SK-N-SH treated with all-trans-retinoic acid at 6 μM for 48 hours (cell line): ENCODE results near the gene KIFC3.

ENCODE experiments used
- ATAC-seq: fragments of 200-7000 bp; cut with Tn5 transposase; 3 replicates; pipeline ENCODE4 v1.9.1; 2020; ENCODE audit warnings: mild to moderate bottlenecking, moderate library complexity
- ARNTL ChIP-seq: fragments of 450-650 bp; formaldehyde crosslinking; IDR thresholded peaks from 2 replicates; pipeline ENCODE4 v1.5.0; 2020; ENCODE audit warnings: low read depth, mild to moderate bottlenecking, moderate library complexity, borderline replicate concordance
- BACH2 ChIP-seq: fragments of 250-450 bp; sonication (Bioruptor Pico); IDR thresholded peaks from 2 replicates; pipeline ENCODE4 v1.9.0; 2021; ENCODE audit warnings: mild to moderate bottlenecking, borderline replicate concordance
- CREB5 ChIP-seq: fragments of 250-450 bp; sonication (Bioruptor Pico); IDR thresholded peaks from 2 replicates; pipeline ENCODE4 v1.5.1; 2020; ENCODE audit warnings: low read depth, mild to moderate bottlenecking, moderate library complexity
- CSDC2 ChIP-seq: fragments of 250-450 bp; sonication (Bioruptor Pico); IDR thresholded peaks from 2 replicates; pipeline ENCODE4 v1.5.0; 2020; ENCODE audit warnings: mild to moderate bottlenecking, moderate library complexity
- CSRNP3 ChIP-seq: fragments of 250-450 bp; sonication (Bioruptor Pico); IDR thresholded peaks from 2 replicates; pipeline ENCODE4 v1.5.1; 2021; ENCODE audit warnings: mild to moderate bottlenecking, moderate library complexity
- ESRRG ChIP-seq: fragments of 250-450 bp; sonication (Bioruptor Pico); IDR thresholded peaks from 2 replicates; pipeline ENCODE4 v1.6.1; 2021; ENCODE audit warnings: mild to moderate bottlenecking
- GLIS3 ChIP-seq: fragments of 250-450 bp; sonication (Bioruptor Pico); IDR thresholded peaks from 2 replicates; pipeline ENCODE4 v1.5.0; 2020; ENCODE audit warnings: mild to moderate bottlenecking, moderate library complexity
- ISL1 ChIP-seq: fragments of 250-450 bp; sonication (Bioruptor Pico); IDR thresholded peaks from 2 replicates; pipeline ENCODE4 v2.1.2; 2022; ENCODE audit warnings: mild to moderate bottlenecking, moderate library complexity
- OSR1 ChIP-seq: fragments of 250-450 bp; sonication (Bioruptor Pico); IDR thresholded peaks from 2 replicates; pipeline ENCODE4 v1.8.0; 2022; ENCODE audit warnings: moderate library complexity, mild to moderate bottlenecking, inconsistent platforms
- PATZ1 ChIP-seq: fragments of 250-450 bp; sonication (Bioruptor Pico); IDR thresholded peaks from 2 replicates; pipeline ENCODE4 v1.8.0; 2020; ENCODE audit warnings: mild to moderate bottlenecking, moderate library complexity, borderline replicate concordance
- PPARA ChIP-seq: fragments of 250-450 bp; sonication (Bioruptor Pico); IDR thresholded peaks from 2 replicates; pipeline ENCODE4 v1.5.0; 2020; ENCODE audit warnings: mild to moderate bottlenecking, borderline replicate concordance
- RARB ChIP-seq: fragments of 250-450 bp; sonication (Bioruptor Pico); IDR thresholded peaks from 2 replicates; pipeline ENCODE4 v1.8.0; 2021; ENCODE audit warnings: mild to moderate bottlenecking, moderate library complexity
- SNAI2 ChIP-seq: fragments of 250-450 bp; sonication (Bioruptor Pico); IDR thresholded peaks from 2 replicates; pipeline ENCODE4 v1.5.0; 2020; ENCODE audit warnings: mild to moderate bottlenecking, moderate library complexity
- TCF4 ChIP-seq: fragments of 250-450 bp; sonication (Bioruptor Pico); IDR thresholded peaks from 2 replicates; pipeline ENCODE4 v1.8.0; 2021; ENCODE audit warnings: mild to moderate bottlenecking, moderate library complexity, borderline replicate concordance
- TOX ChIP-seq: fragments of 250-450 bp; sonication (Bioruptor Pico); IDR thresholded peaks from 2 replicates; pipeline ENCODE4 v1.8.0; 2021; ENCODE audit warnings: mild to moderate bottlenecking, moderate library complexity, borderline replicate concordance
- TSHZ2 ChIP-seq: fragments of 250-450 bp; sonication (Bioruptor Pico); IDR thresholded peaks from 2 replicates; pipeline ENCODE4 v1.5.0; 2020; ENCODE audit warnings: mild to moderate bottlenecking, moderate library complexity
- ZC3H10 ChIP-seq: fragments of 250-450 bp; sonication (Bioruptor Pico); IDR thresholded peaks from 2 replicates; pipeline ENCODE4 v1.5.1; 2021; ENCODE audit warnings: mild to moderate bottlenecking, moderate library complexity
- ZFP3 ChIP-seq: fragments of 250-450 bp; sonication (Bioruptor Pico); IDR thresholded peaks from 2 replicates; pipeline ENCODE4 v1.5.0; 2020; ENCODE audit warnings: mild to moderate bottlenecking, moderate library complexity
- ZFP30 ChIP-seq: fragments of 450-650 bp; formaldehyde crosslinking; IDR thresholded peaks from 2 replicates; pipeline ENCODE4 v1.5.0; 2022; ENCODE audit warnings: mild to moderate bottlenecking, moderate library complexity
- ZNF565 ChIP-seq: fragments of 450-650 bp; formaldehyde crosslinking; conservative IDR thresholded peaks from 2 replicates; pipeline ENCODE4 v1.5.0; 2020; ENCODE audit warnings: low read depth, mild to moderate bottlenecking, moderate library complexity
- ZNF70 ChIP-seq: fragments of 450-650 bp; formaldehyde crosslinking; IDR thresholded peaks from 2 replicates; pipeline ENCODE4 v1.5.0; 2020; ENCODE audit warnings: mild to moderate bottlenecking, moderate library complexity
- ZNF8 ChIP-seq: fragments of 450-650 bp; formaldehyde crosslinking; IDR thresholded peaks from 2 replicates; pipeline ENCODE4 v1.5.0; 2020; ENCODE audit warnings: mild to moderate bottlenecking, moderate library complexity

Gene KIFC3

GRCh38 chr16:57743886-57744641 lies 58.2 kb downstream of the KIFC3 start:
- no peak for ATAC-seq
- TF ChIP-seq ZNF565 (CRISPR knock-in tag) (no peak), ZNF70 (CRISPR knock-in tag) (no peak), ISL1 (CRISPR knock-in tag) (no peak), ARNTL (CRISPR knock-in tag) (no peak), ESRRG (CRISPR knock-in tag) (no peak), GLIS3 (CRISPR knock-in tag) (no peak), PPARA (no peak), TCF4 (CRISPR knock-in tag) (no peak), CSDC2 (no peak), BACH2 (CRISPR knock-in tag) (no peak), ZFP3 (no peak)

- TF ChIP-seq ZNF8 (CRISPR knock-in tag) (no peak), OSR1 (no peak), PATZ1 (CRISPR knock-in tag) (no peak), CREB5 (CRISPR knock-in tag) (no peak), TOX (CRISPR knock-in tag) (no peak), TSHZ2 (no peak), ZFP30 (CRISPR knock-in tag) (no peak)
- no peak for ATAC-seq
Measured at GRCh38 chr16:57743458-57743857, 58.8 kb downstream of the KIFC3 start.

GRCh38 chr16:57742543-57742942 lies 59.7 kb downstream of the KIFC3 start:
- TF ChIP-seq ZC3H10 (CRISPR knock-in tag) (no peak), OSR1 (no peak), ESRRG (CRISPR knock-in tag) (no peak), PPARA (no peak), CSRNP3 (CRISPR knock-in tag) (no peak), ZNF565 (CRISPR knock-in tag) (no peak)
- TF ChIP-seq, all 23 proteins: peak for 0
- ATAC-seq, result no peak

GRCh38 chr16:57741660-57742191 lies 60.6 kb downstream of the KIFC3 start:
- no peak for ATAC-seq
- TF ChIP-seq ESRRG (CRISPR knock-in tag) (no peak), ZFP3 (no peak), ZNF565 (CRISPR knock-in tag) (no peak), TCF4 (CRISPR knock-in tag) (no peak), CSDC2 (no peak), GLIS3 (CRISPR knock-in tag) (no peak), RARB (CRISPR knock-in tag) (no peak), ZNF70 (CRISPR knock-in tag) (no peak), CSRNP3 (CRISPR knock-in tag) (no peak), SNAI2 (CRISPR knock-in tag) (no peak), ISL1 (CRISPR knock-in tag) (no peak), TSHZ2 (no peak)
